BE2C (cell line): Measurements from ENCODE around the gene ADAMTS14.

Source experiments
- DNase-seq: peaks from one replicate; pipeline ENCODE4 v3.0.0-alpha.2; 2020
- H3K27me3 ChIP-seq: fragments of 250-450 bp; sonication (Bioruptor Pico); 2 replicates; pipeline ENCODE4 v1.5.1; 2020; ENCODE audit warnings: mild to moderate bottlenecking
- H3K36me3 ChIP-seq: fragments of 250-450 bp; sonication (Bioruptor Pico); 2 replicates; pipeline ENCODE4 v1.5.1; 2020; ENCODE audit warnings: mild to moderate bottlenecking
- H3K4me1 ChIP-seq: fragments of 250-450 bp; sonication (Bioruptor Pico); 2 replicates; pipeline ENCODE4 v1.5.1; 2020
- H3K4me3 ChIP-seq: 2 replicates; pipeline ENCODE4 v1.5.1; 2011; ENCODE audit warnings: low read depth, low read length
- H3K9me3 ChIP-seq: fragments of 250-450 bp; sonication (Bioruptor Pico); 2 replicates; pipeline ENCODE4 v1.5.1; 2020
- CTCF ChIP-seq: IDR thresholded peaks from 2 replicates; pipeline ENCODE4 v1.5.1; 2012; ENCODE audit warnings: mild to moderate bottlenecking, low read depth, low read length

The ADAMTS14 gene

GRCh38 chr10:70809726-70810125 lies 137.4 kb downstream of the ADAMTS14 start:
- H3K4me1 ChIP-seq: peaks cover 3% of the 10 kb centered on the region; the same call in 1 of the 2 replicates
- H3K4me3 ChIP-seq: no peak overlapping the region
- no peaks in the 10 kb centered on the region for H3K9me3 ChIP-seq
- no peak for TF ChIP-seq CTCF
- no peak for DNase-seq
- H3K27me3 ChIP-seq: no peaks in the 10 kb centered on the region
- no peaks in the 10 kb centered on the region for H3K36me3 ChIP-seq

- Histone ChIP-seq H3K4me3 (no peak overlapping the region), H3K4me1 (peaks cover 3% of the 10 kb centered on the region; the same call in 1 of the 2 replicates), H3K36me3 (no peaks in the 10 kb centered on the region), H3K27me3 (no peaks in the 10 kb centered on the region), H3K9me3 (no peaks in the 10 kb centered on the region)
- TF ChIP-seq CTCF: no peak
- DNase-seq: no peak
Measured at GRCh38 chr10:70810967-70811366, 138.7 kb downstream of the ADAMTS14 start.

GRCh38 chr10:70811881-70812280 lies 139.6 kb downstream of the ADAMTS14 start:
- DNase-seq: no peak
- Histone ChIP-seq H3K27me3 (no peaks in the 10 kb centered on the region), H3K9me3 (no peaks in the 10 kb centered on the region), H3K4me1 (peaks cover 3% of the 10 kb centered on the region; the same call in 1 of the 2 replicates), H3K36me3 (no peaks in the 10 kb centered on the region), H3K4me3 (no peak overlapping the region)
- TF ChIP-seq CTCF: no peak
